Endothelial cell of umbilical vein (primary cell): ENCODE data around the gene TOR1B. TPM values are rescaled to one million over a fixed set of nuclear protein-coding genes. Genes with fewer than 3 reads are reported as not detected.

ENCODE experiments used
- BruUV-seq: library from RNA; stranded (reverse); fragments of 400-500 nt; replicated peaks from 2 replicates; lab custom pipeline; 2021; lab: Mats Ljungman, UMichigan
- CTCF ChIA-PET: fragments of 300-600, 350-600 bp; sonication (Branson Sonifier 250); formaldehyde crosslinking; loops from one replicate; lab custom pipeline; 2021; ENCODE audit warnings: antibody characterized with exemption, inconsistent platforms; lab: Charles Lee
- POLR2A ChIA-PET: fragments of 300-600, 350-600 bp; sonication (Branson Sonifier 250); formaldehyde crosslinking; loops from one replicate; lab custom pipeline; 2021; ENCODE audit warnings: antibody characterized with exemption, inconsistent platforms; lab: Charles Lee
- DNase-seq: peaks from one replicate; pipeline ENCODE4 v3.0.0-alpha.2; 2011; ENCODE audit warnings: low read depth, low spot score
- FAIRE-seq: peaks from 2 replicates; lab custom pipeline; 2011; peaks lifted over from hg19 to GRCh38; lab: Jason Lieb, UNC
- H2AFZ ChIP-seq: 2 replicates; pipeline ENCODE4 v1.6.0; 2012; ENCODE audit warnings: low read depth, low read length, control low read depth, inconsistent platforms
- H3K27ac ChIP-seq: 2 replicates; pipeline ENCODE4 v1.5.1; 2011; ENCODE audit warnings: low read depth, mild to moderate bottlenecking, control low read depth, low read length, moderate library complexity; ENCODE audit not compliant: insufficient read depth
- H3K27me3 ChIP-seq, 2 experiments: 2 replicates each; pipeline versions ENCODE4 v1.6.0 to v1.6.1; 2011; ENCODE audit warnings: low read length in 2 of 2, mixed read lengths in 1 of 2; ENCODE audit not compliant: control insufficient read depth in 2 of 2, insufficient read depth in 2 of 2
- H3K36me3 ChIP-seq, 2 experiments: 2 replicates in 1 of 2; 3 replicates in 1 of 2; pipeline ENCODE4 v1.5.1; 2011; ENCODE audit warnings: low read length in 2 of 2, mild to moderate bottlenecking in 1 of 2, moderate library complexity in 1 of 2; ENCODE audit not compliant: control insufficient read depth in 2 of 2, insufficient read depth in 2 of 2; ENCODE audit errors: extremely low read depth in 1 of 2
- H3K4me1 ChIP-seq: 3 replicates; pipeline ENCODE4 v1.5.1; 2011; ENCODE audit warnings: mild to moderate bottlenecking, low read length; ENCODE audit not compliant: control insufficient read depth, insufficient read depth; ENCODE audit errors: extremely low read depth
- H3K4me2 ChIP-seq: 2 replicates; pipeline ENCODE4 v1.6.1; 2011; ENCODE audit warnings: low read length, control low read depth, mixed read lengths; ENCODE audit not compliant: insufficient read depth
- H3K4me3 ChIP-seq, 3 experiments: fragments of 200-600 bp in 1 of 3; sonication (generic), shearing (Covaris generic) in 1 of 3; replicated peaks in 1 of 3; 2 replicates each; pipeline ENCODE4 v1.5.1; 2011 to 2016; ENCODE audit warnings: control low read depth in 3 of 3, low read length in 3 of 3, mild to moderate bottlenecking in 2 of 3, inconsistent platforms in 1 of 3, low read depth in 1 of 3, moderate library complexity in 1 of 3; ENCODE audit not compliant: insufficient read depth in 1 of 3
- H3K79me2 ChIP-seq: 2 replicates; pipeline ENCODE4 v1.6.0; 2012; ENCODE audit warnings: low read length, inconsistent platforms; ENCODE audit not compliant: control insufficient read depth, insufficient read depth
- H3K9ac ChIP-seq: replicated peaks from 2 replicates; pipeline ENCODE3; 2011; ENCODE audit warnings: low read length, control low read depth; ENCODE audit not compliant: insufficient read depth; ENCODE audit errors: extremely low read depth
- H3K9me1 ChIP-seq: replicated peaks from 3 replicates; pipeline ENCODE4 v1.6.0; 2011; ENCODE audit warnings: mild to moderate bottlenecking, low read length; ENCODE audit not compliant: control insufficient read depth, insufficient read depth; ENCODE audit errors: extremely low read depth
- H3K9me3 ChIP-seq: replicated peaks from 2 replicates; pipeline ENCODE4 v1.5.1; 2012; ENCODE audit warnings: low read length, inconsistent platforms; ENCODE audit not compliant: control insufficient read depth, insufficient read depth
- H4K20me1 ChIP-seq: replicated peaks from 2 replicates; pipeline ENCODE3; 2011; ENCODE audit warnings: mild to moderate bottlenecking, low read length; ENCODE audit not compliant: control insufficient read depth, insufficient read depth; ENCODE audit errors: extremely low read depth
- CTCF ChIP-seq, 2 donors: IDR thresholded peaks; 1 replicate in 1 of 2; 2 replicates in 1 of 2; pipeline ENCODE4 v1.5.1; 2011; ENCODE audit warnings: low read length in 2 of 2, mild to moderate bottlenecking in 2 of 2, moderate library complexity in 2 of 2, control low read depth in 1 of 2, inconsistent platforms in 1 of 2, low read depth in 1 of 2; ENCODE audit not compliant: insufficient read depth in 1 of 2; ENCODE audit errors: extremely low read depth in 1 of 2
- EZH2 ChIP-seq: IDR thresholded peaks from 2 replicates; pipeline ENCODE4 v1.6.1; 2012; ENCODE audit warnings: borderline replicate concordance, low read depth, mild to moderate bottlenecking, moderate library complexity, low read length, inconsistent platforms; ENCODE audit not compliant: severe bottlenecking
- FOS ChIP-seq: IDR thresholded peaks from 2 replicates; pipeline ENCODE4 v1.6.1; 2011; ENCODE audit warnings: mild to moderate bottlenecking, low read length, moderate library complexity, borderline replicate concordance; ENCODE audit not compliant: insufficient read depth
- GATA2 ChIP-seq: IDR thresholded peaks from 2 replicates; pipeline ENCODE4 v1.7.0; 2011; ENCODE audit warnings: low read depth, mild to moderate bottlenecking, moderate library complexity, mixed read lengths, low read length; ENCODE audit not compliant: insufficient read length, insufficient read depth
- JUN ChIP-seq: IDR thresholded peaks from 2 replicates; pipeline ENCODE4 v1.6.1; 2011; ENCODE audit warnings: borderline replicate concordance, low read depth; ENCODE audit not compliant: insufficient read length, insufficient read depth
- MAX ChIP-seq: IDR thresholded peaks from 2 replicates; pipeline ENCODE4 v1.6.1; 2011; ENCODE audit not compliant: insufficient read depth, insufficient read length
- MYC ChIP-seq: IDR thresholded peaks from one replicate; pipeline ENCODE4 v1.6.1; 2011; ENCODE audit warnings: mild to moderate bottlenecking, low read depth, low read length
- POLR2A ChIP-seq: IDR thresholded peaks from 2 replicates; pipeline ENCODE4 v1.6.1; 2012; ENCODE audit warnings: low read depth, mild to moderate bottlenecking, control low read depth, low read length
- POLR2AphosphoS5 ChIP-seq: IDR thresholded peaks from 2 replicates; pipeline ENCODE4 v1.6.1; 2012; ENCODE audit warnings: low read depth, mild to moderate bottlenecking, control low read depth, low read length, moderate library complexity; ENCODE audit not compliant: insufficient read depth
- dilution Hi-C: fragments of 300-500 bp; cut with MboI; formaldehyde crosslinking; loops from one replicate; pipeline ENCODE4 v1.15.0; 2019; ENCODE audit warnings: low sequenced_read_pairs; ENCODE audit not compliant: extremely low pct_ligation_motif_present
- intact Hi-C: fragments of 100-400 bp; cut with micrococcal nuclease; formaldehyde crosslinking; loops from one replicate; pipeline ENCODE4 v1.10.0; 2022
- polyA plus RNA-seq, 4 experiments: library from polyadenylated mRNA; depleted of rRNA in 3 of 4; stranded (reverse) in 3 of 4; unstranded in 1 of 4; fragments of >200 nt; gene quantifications; 2 replicates each; pipeline versions ENCODE4 v1.2.1 to v1.2.3, GENCODE V29; 2011 to 2012; ENCODE audit warnings: missing spikeins in 1 of 4
- total RNA-seq: library from RNA; stranded (reverse); gene quantifications from 2 replicates; pipeline ENCODE4 v1.2.3, GENCODE V29; 2021

Gene TOR1B
- total and polyA plus RNA-seq, 2 donors (not counting 3 experiments of a cell fraction or from before 2014, with no cell fraction given), result 27.0 to 29.5 TPM

- peaks cover 10 to 13% of the 10 kb centered on the region in 2 experiments for H3K36me3 ChIP-seq
Observed at GRCh38 chr9:129832982-129833381, 30.0 kb downstream of the TOR1B start.

More at GRCh38 chr9:129832982-129833381, 30.0 kb downstream of the TOR1B start:
- no peak overlapping the region for H3K4me2 ChIP-seq
- FAIRE-seq, result no peak
- ChIA-PET POLR2A (no interaction called here), CTCF (no interaction called here)
- H3K4me3 ChIP-seq, result no peak overlapping the region
- no peaks in the 10 kb centered on the region for H3K9me1 ChIP-seq
- H2AFZ ChIP-seq, result no peak overlapping the region
- dilution Hi-C loops, result no loop called here
- H3K9me3 ChIP-seq, result no peaks in the 10 kb centered on the region
- intact Hi-C loops, result no loop called here
- no peak overlapping the region for H3K9ac ChIP-seq
- H3K27me3 ChIP-seq, result no peaks in the 10 kb centered on the region
- no TSS peak for BruUV-seq
- TF ChIP-seq CTCF (IDR thresholded peaks at IDR 0.05; ENCODE audit: extremely low read depth in 1 of 2, insufficient read depth in 1 of 2, low read depth in 1 of 2, low read length in 2 of 2), result no peak
- TF ChIP-seq GATA2, result no peak
- TF ChIP-seq EZH2, result no peak
- TF ChIP-seq JUN, result no peak
- no peak for TF ChIP-seq FOS
- no peak for TF ChIP-seq MYC
- TF ChIP-seq POLR2AphosphoS5, result no peak
- TF ChIP-seq POLR2A, result no peak
- TF ChIP-seq MAX, result no peak
- peaks cover 9% of the 10 kb centered on the region for H3K4me1 ChIP-seq
- no peak overlapping the region for H3K27ac ChIP-seq
- H3K79me2 ChIP-seq, result peaks cover 6% of the 10 kb centered on the region
- no peaks in the 10 kb centered on the region for H4K20me1 ChIP-seq
- no peak for DNase-seq
